OCI-LY1 (cell line): Measurements from ENCODE around the gene MAP3K9.

Experiments
- EZH2 ChIP-seq: fragments of 200-600 bp; sonication (generic), shearing (Covaris generic); IDR thresholded peaks from 2 replicates; pipeline ENCODE4 v1.8.0; 2017; ENCODE audit warnings: borderline replicate concordance, mixed run types, mild to moderate bottlenecking, antibody characterized with exemption, low read length, moderate library complexity, mixed read lengths
- TF ChIP-seq, protein P1 (sequence below): fragments of 200-600 bp; sonication (generic), shearing (Covaris generic); IDR thresholded peaks from 2 replicates; pipeline ENCODE4 v1.5.1; 2017; ENCODE audit warnings: mild to moderate bottlenecking, antibody characterized with exemption, low read length, moderate library complexity, mixed read lengths

GRCh38 chr14:70724944-70725343 is 84.4 kb downstream of the MAP3K9 start:
- TF ChIP-seq, protein P1, sequence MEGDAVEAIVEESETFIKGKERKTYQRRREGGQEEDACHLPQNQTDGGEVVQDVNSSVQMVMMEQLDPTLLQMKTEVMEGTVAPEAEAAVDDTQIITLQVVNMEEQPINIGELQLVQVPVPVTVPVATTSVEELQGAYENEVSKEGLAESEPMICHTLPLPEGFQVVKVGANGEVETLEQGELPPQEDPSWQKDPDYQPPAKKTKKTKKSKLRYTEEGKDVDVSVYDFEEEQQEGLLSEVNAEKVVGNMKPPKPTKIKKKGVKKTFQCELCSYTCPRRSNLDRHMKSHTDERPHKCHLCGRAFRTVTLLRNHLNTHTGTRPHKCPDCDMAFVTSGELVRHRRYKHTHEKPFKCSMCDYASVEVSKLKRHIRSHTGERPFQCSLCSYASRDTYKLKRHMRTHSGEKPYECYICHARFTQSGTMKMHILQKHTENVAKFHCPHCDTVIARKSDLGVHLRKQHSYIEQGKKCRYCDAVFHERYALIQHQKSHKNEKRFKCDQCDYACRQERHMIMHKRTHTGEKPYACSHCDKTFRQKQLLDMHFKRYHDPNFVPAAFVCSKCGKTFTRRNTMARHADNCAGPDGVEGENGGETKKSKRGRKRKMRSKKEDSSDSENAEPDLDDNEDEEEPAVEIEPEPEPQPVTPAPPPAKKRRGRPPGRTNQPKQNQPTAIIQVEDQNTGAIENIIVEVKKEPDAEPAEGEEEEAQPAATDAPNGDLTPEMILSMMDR = no peak
- no peak for TF ChIP-seq EZH2
